ENCODE measurements around the gene IRX5.

The IRX5 gene

GRCh38 chr16:54931120-54932014, 702 bp downstream of the IRX5 start:
- DNase-seq = no peak

GRCh38 chr16:54932021-54932660, 1.5 kb downstream of the IRX5 start:
- no peak for DNase-seq

GRCh38 chr16:54932737-54933254, 2.1 kb downstream of the IRX5 start:
- DNase-seq = no peak

GRCh38 chr16:54933281-54934011, 2.8 kb downstream of the IRX5 start:
- DNase-seq = no peak

GRCh38 chr16:54934481-54935265, 4.0 kb downstream of the IRX5 start:
- no peak for DNase-seq

- DNase-seq = no peak
Measured at GRCh38 chr16:54935266-54935968, 4.8 kb downstream of the IRX5 start.

GRCh38 chr16:54936201-54936978, 5.7 kb downstream of the IRX5 start:
- no peak for DNase-seq

GRCh38 chr16:54936979-54937670, 6.5 kb downstream of the IRX5 start:
- no peak for DNase-seq

- no peak for DNase-seq
Measured at GRCh38 chr16:54937671-54938211, 7.1 kb downstream of the IRX5 start.

GRCh38 chr16:54938212-54939028, 7.8 kb downstream of the IRX5 start:
- no peak for DNase-seq

- DNase-seq = no peak
Measured at GRCh38 chr16:54939029-54939346, 8.3 kb downstream of the IRX5 start.

- no peak for DNase-seq
Measured at GRCh38 chr16:54939510-54940278, 9.0 kb downstream of the IRX5 start.

- DNase-seq = no peak
Measured at GRCh38 chr16:54940279-54940604, 9.6 kb downstream of the IRX5 start.

GRCh38 chr16:54942353-54942943, 11.8 kb downstream of the IRX5 start:
- DNase-seq = no peak

GRCh38 chr16:54944002-54944401, 13.3 kb downstream of the IRX5 start:
- DNase-seq = no peak

- no peak for DNase-seq
Measured at GRCh38 chr16:54945063-54945462, 14.4 kb downstream of the IRX5 start.

GRCh38 chr16:54946909-54947308, 16.2 kb downstream of the IRX5 start:
- no peak for DNase-seq

- DNase-seq = no peak
Measured at GRCh38 chr16:54947616-54948015, 17.0 kb downstream of the IRX5 start.
